ENCODE measurements around the gene DUSP16.

DUSP16 gene

DNA sequence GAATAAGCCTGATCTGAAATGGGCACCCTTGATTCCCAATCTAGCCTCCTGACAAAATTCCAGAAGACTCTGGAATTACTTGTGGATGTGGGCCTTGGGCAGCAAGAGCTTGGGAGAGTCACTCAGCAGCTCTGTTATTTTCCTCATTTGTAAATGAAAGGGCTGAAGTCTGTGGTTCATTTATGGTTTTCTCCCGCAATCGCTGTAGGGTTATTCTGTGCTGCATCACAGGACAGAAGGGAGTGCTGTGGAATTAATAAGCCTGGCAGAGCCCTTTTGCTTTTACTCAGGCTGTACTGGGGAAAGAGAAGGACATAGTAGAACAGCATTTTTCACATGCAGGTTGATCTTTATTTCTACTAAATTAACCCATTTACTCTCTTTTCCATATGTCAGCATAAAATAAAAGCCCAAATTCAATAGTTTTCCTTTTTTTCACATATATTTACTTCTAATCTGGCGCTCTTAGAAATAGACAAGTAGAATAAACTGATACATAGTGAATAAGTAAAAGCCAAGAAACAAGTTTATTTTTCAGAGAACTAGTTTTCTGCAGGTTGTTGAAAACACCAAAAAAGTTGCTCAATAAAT lies 49.2 kb downstream of the DUSP16 start:
- H3K27me3 ChIP-seq (ENCODE audit: insufficient read depth, low read depth): no peaks in the 10 kb centered on the region
- no peak overlapping the region for H3K27ac ChIP-seq
- no peak overlapping the region for H3K4me3 ChIP-seq (IDR thresholded peaks at IDR 0.05; ENCODE audit: insufficient read depth, low read depth, low read length)
- TF ChIP-seq, protein P1, sequence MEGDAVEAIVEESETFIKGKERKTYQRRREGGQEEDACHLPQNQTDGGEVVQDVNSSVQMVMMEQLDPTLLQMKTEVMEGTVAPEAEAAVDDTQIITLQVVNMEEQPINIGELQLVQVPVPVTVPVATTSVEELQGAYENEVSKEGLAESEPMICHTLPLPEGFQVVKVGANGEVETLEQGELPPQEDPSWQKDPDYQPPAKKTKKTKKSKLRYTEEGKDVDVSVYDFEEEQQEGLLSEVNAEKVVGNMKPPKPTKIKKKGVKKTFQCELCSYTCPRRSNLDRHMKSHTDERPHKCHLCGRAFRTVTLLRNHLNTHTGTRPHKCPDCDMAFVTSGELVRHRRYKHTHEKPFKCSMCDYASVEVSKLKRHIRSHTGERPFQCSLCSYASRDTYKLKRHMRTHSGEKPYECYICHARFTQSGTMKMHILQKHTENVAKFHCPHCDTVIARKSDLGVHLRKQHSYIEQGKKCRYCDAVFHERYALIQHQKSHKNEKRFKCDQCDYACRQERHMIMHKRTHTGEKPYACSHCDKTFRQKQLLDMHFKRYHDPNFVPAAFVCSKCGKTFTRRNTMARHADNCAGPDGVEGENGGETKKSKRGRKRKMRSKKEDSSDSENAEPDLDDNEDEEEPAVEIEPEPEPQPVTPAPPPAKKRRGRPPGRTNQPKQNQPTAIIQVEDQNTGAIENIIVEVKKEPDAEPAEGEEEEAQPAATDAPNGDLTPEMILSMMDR (conservative IDR thresholded peaks at IDR 0.05; ENCODE audit: low read depth, low read length): no peak
- no peak overlapping the region for H3K9ac ChIP-seq
- H3K4me1 ChIP-seq (ENCODE audit: low read depth, poor library complexity, severe bottlenecking): peaks cover 5% of the 10 kb centered on the region
- no peaks in the 10 kb centered on the region for H4K20me1 ChIP-seq (ENCODE audit: insufficient read depth)
- no peak overlapping the region for H3K4me2 ChIP-seq
- no peak overlapping the region for H2AFZ ChIP-seq (ENCODE audit: low read depth)
- H3K79me2 ChIP-seq (ENCODE audit: insufficient read depth, low read depth): peaks cover 30% of the 10 kb centered on the region
- H3K36me3 ChIP-seq (ENCODE audit: insufficient read depth): no peaks in the 10 kb centered on the region

DNA sequence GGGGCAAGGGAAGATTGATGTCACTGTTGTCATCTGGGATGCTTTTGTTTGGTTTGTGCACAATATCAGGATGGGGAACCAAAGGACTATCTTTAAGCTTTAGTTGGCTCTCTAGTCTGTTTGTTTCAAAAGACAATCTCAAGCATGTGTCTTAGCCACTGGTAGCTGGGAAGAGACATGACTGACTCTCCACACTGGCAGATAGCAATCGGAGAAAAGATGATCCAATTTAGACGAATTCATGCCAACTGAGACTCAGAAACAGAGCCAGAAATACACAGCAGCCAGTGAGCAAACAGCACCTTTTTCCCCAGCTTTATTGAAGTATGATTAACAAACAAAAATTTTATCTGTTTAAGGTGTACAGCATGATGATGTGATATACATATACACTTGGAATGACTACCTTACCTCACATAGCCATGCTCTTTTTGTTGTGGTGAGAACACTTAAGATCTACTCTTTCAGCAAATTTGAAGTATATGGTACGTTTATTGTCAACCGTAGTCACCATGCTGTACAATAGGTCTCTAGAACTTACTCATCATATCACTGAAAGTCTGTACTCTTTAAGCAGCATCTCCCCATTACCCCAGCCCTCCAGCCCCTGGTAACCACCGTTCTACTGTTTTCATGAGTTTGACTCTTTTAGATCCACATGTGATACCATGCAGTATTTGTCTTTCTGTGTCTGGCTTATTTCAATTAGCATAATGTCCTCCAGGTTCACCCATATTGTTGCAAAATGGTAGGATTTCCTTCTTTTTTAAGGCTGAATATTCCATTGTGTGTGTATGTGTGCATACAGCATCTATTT lies 50.6 kb downstream of the DUSP16 start:
- H3K27me3 ChIP-seq (ENCODE audit: insufficient read depth, low read depth): no peaks in the 10 kb centered on the region
- H3K4me1 ChIP-seq (ENCODE audit: low read depth, poor library complexity, severe bottlenecking): peaks cover 15% of the 10 kb centered on the region
- peaks cover 35% of the 10 kb centered on the region for H3K79me2 ChIP-seq (ENCODE audit: insufficient read depth, low read depth)
- no peaks in the 10 kb centered on the region for H3K36me3 ChIP-seq (ENCODE audit: insufficient read depth)
- no peak overlapping the region for H3K4me3 ChIP-seq (IDR thresholded peaks at IDR 0.05; ENCODE audit: insufficient read depth, low read depth, low read length)
- no peak overlapping the region for H3K4me2 ChIP-seq
- no peak overlapping the region for H3K9ac ChIP-seq
- no peak overlapping the region for H2AFZ ChIP-seq (ENCODE audit: low read depth)
- TF ChIP-seq, protein P1 (conservative IDR thresholded peaks at IDR 0.05; ENCODE audit: low read depth, low read length): no peak
- no peak overlapping the region for H3K27ac ChIP-seq
- no peaks in the 10 kb centered on the region for H4K20me1 ChIP-seq (ENCODE audit: insufficient read depth)

DNA sequence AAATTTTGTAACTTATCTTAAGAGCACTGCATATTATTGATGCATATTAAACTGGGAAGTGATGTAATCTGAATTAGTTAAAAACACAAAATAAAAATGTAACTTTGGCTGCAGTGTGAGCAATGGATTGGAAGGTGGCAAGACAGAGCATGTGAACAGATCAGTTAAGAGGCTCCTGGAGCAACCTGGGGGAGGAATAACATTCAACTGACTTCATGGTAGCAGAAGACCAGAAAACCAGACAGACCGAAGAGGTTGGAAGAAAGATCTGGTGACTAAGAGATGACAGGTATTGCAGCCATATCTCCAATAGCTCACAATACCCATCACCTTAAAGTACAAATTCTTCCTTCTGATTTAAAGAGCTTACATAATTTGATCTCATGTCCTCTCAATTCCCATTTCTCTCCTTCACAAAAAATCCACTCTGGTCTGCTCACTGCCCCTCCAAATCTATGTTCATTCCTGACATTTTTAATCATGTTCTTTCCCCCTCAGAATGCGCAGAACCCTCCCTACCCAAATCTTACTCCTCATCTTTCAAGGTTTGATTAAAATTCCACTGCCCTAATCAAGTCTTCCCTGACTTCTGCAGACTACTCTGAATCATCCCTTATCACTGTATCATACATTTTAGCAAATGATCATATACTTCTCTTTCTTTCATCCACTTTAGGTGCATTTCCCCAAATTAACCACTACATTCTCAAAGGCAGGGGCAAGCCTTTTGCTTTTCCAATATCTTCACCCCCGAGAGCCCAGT lies 51.5 kb downstream of the DUSP16 start:
- Histone ChIP-seq H2AFZ (ENCODE audit: low read depth) (no peak overlapping the region), H3K4me2 (no peak overlapping the region), H3K79me2 (ENCODE audit: insufficient read depth, low read depth) (peaks cover 36% of the 10 kb centered on the region), H3K27ac (no peak overlapping the region), H3K9ac (no peak overlapping the region), H4K20me1 (ENCODE audit: insufficient read depth) (no peaks in the 10 kb centered on the region), H3K36me3 (ENCODE audit: insufficient read depth) (no peaks in the 10 kb centered on the region), H3K4me1 (ENCODE audit: low read depth, poor library complexity, severe bottlenecking) (peaks cover 24% of the 10 kb centered on the region), H3K27me3 (ENCODE audit: insufficient read depth, low read depth) (no peaks in the 10 kb centered on the region), H3K4me3 (IDR thresholded peaks at IDR 0.05; ENCODE audit: insufficient read depth, low read depth, low read length) (no peak overlapping the region)
- TF ChIP-seq, protein P1 (conservative IDR thresholded peaks at IDR 0.05; ENCODE audit: low read depth, low read length): no peak

DNA sequence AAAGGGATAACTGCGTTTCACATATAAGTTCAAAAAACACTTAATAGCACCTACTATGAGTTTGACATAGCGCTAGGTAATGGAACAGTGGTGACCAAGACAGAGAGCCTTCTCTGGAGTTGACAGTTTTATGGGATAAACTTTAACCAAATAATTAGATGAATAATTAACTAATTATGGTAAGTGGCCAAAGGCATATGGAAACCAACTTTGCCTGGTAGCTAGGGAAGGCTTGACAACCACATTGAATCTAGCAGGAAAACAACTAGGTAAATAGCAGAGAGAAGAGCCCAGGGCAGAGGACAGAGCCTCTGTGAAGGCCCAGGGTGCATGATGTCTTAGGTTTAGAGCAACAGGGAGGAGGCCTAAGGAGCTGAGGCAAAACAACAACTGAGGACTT lies 52.1 kb downstream of the DUSP16 start:
- TF ChIP-seq, protein P1 (conservative IDR thresholded peaks at IDR 0.05; ENCODE audit: low read depth, low read length): no peak
- Histone ChIP-seq H3K4me2 (no peak overlapping the region), H3K4me1 (ENCODE audit: low read depth, poor library complexity, severe bottlenecking) (peaks cover 31% of the 10 kb centered on the region)

More for the DNA sequence above, 52.1 kb downstream of the DUSP16 start:
- no peak overlapping the region for H3K4me3 ChIP-seq (IDR thresholded peaks at IDR 0.05; ENCODE audit: insufficient read depth, low read depth, low read length)
- H3K36me3 ChIP-seq (ENCODE audit: insufficient read depth): no peaks in the 10 kb centered on the region
- H3K27ac ChIP-seq: no peak overlapping the region
- peaks cover 38% of the 10 kb centered on the region for H3K79me2 ChIP-seq (ENCODE audit: insufficient read depth, low read depth)
- no peaks in the 10 kb centered on the region for H4K20me1 ChIP-seq (ENCODE audit: insufficient read depth)
- no peaks in the 10 kb centered on the region for H3K27me3 ChIP-seq (ENCODE audit: insufficient read depth, low read depth)
- H3K9ac ChIP-seq: no peak overlapping the region
- no peak overlapping the region for H2AFZ ChIP-seq (ENCODE audit: low read depth)
